Body of pancreas (tissue), 4 donors: ENCODE data around the gene TNFRSF4. TPM values are rescaled to one million over a fixed set of nuclear protein-coding genes. Genes with fewer than 3 reads are reported as not detected.
A peak's percentile ranks its signal among the peaks of the same experiment; 100 is the strongest.

Source experiments
- ATAC-seq: fragments of 150-250 bp; one replicate; pipeline ENCODE4 v1.9.1; 2016
- DNase-seq, 4 donors: peaks; one replicate each; pipeline ENCODE4 v3.0.0-alpha.2; 2019
- H3K27ac ChIP-seq, 4 donors: fragments of 200-600 bp; sonication (generic); 1 replicate in 3 of 4; 2 replicates in 1 of 4; pipeline versions ENCODE4 v1.5.1 to v1.6.1; 2016 to 2019; ENCODE audit warnings: mild to moderate bottlenecking in 1 of 4, mixed read lengths in 1 of 4, moderate library complexity in 1 of 4
- H3K27me3 ChIP-seq, 2 donors: fragments of 200-600 bp; sonication (generic); one replicate each; pipeline ENCODE4 v1.6.0; 2016; ENCODE audit warnings: mild to moderate bottlenecking in 1 of 2
- H3K36me3 ChIP-seq, 2 donors: fragments of 200-600 bp; sonication (generic); replicated peaks in 1 of 2; 2 replicates each; pipeline ENCODE4 v1.5.1; 2016; ENCODE audit warnings: low read depth in 2 of 2; ENCODE audit not compliant: insufficient read depth in 1 of 2
- H3K4me1 ChIP-seq: fragments of 200-600 bp; sonication (generic); one replicate; pipeline ENCODE4 v1.6.0; 2016
- H3K4me3 ChIP-seq, 2 donors: fragments of 200-600 bp; sonication (generic); 1 replicate in 1 of 2; 2 replicates in 1 of 2; pipeline ENCODE4 v1.5.1; 2016 to 2019
- H3K9me3 ChIP-seq, 3 donors: fragments of 200-600 bp; sonication (generic); 1 replicate in 2 of 3; 2 replicates in 1 of 3; pipeline ENCODE4 v1.5.1; 2016
- POLR2A ChIP-seq, 3 donors: fragments of 450-650 bp; IDR thresholded peaks; one replicate each; pipeline ENCODE4 v1.6.1; 2016; ENCODE audit warnings: antibody characterized with exemption in 3 of 3, mild to moderate bottlenecking in 2 of 3
- WGBS, 2 donors: methylation state at CpG; one replicate each; pipeline ENCODE4 v1.1.5; 2017; 5-methylcytosine and 5-hydroxymethylcytosine counted together
- intact Hi-C: fragments of 100-400 bp; cut with DNase I; formaldehyde crosslinking; loops from one replicate; pipeline ENCODE4 v1.15.1; 2023
- total RNA-seq, 2 donors: library from RNA; depleted of rRNA; stranded (reverse); fragments of >200 nt; gene quantifications; one replicate each; pipeline ENCODE4 v1.1.0, GENCODE V29; 2016
- TF ChIP-seq, protein P1 (sequence below), 7 experiments: fragments of 450-650 bp in 4 of 7; fragments of 200-600 bp in 3 of 7; sonication (generic) in 3 of 7; IDR thresholded peaks; one replicate each; pipeline ENCODE4 v1.5.1; 2016 to 2019; ENCODE audit warnings: antibody characterized with exemption in 7 of 7

Gene TNFRSF4
- total RNA-seq, 2 donors from 2014 or later, result 0.99 to 2.6 TPM

DNA sequence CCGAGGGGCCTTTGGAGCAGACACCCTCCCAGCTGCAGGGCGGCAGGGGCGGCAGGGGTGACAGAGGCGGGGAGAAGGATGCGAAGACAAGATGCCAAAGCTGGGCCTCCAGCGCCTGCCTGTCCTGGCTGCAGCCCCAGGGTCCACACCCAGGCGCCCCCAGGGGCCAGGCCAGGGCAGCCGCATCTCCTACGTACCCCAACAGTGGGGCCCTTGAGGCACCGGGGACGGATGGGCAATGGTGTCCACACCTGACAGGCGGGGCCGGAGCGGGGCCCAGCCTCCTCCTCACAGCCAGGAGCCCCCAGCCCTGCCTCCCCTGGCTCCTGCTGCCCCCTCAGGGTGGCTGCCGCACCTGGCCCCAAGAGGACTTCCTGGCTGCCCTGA, 25.3 kb upstream of the TNFRSF4 start:
- no peaks in the 10 kb centered on the region for H3K36me3 ChIP-seq
- H3K9me3 ChIP-seq, result no peaks in the 10 kb centered on the region
- intact Hi-C loops, result no loop called here
- DNase-seq (no peak), ATAC-seq (no peak)
- peaks cover 0 to 5% of the 10 kb centered on the region in 2 donors for H3K27me3 ChIP-seq
- peaks cover 13% of the 10 kb centered on the region for H3K4me1 ChIP-seq
- no peak overlapping the region for H3K4me3 ChIP-seq
- no peak overlapping the region for H3K27ac ChIP-seq
- 82% methylated on average over 15 of the region's 15 CpGs; no CpG with 5 or more reads in 1 of the 2 donors for WGBS, 2 donors
- no peak for TF ChIP-seq POLR2A (IDR thresholded peaks at IDR 0.05)
- TF ChIP-seq, protein P1, sequence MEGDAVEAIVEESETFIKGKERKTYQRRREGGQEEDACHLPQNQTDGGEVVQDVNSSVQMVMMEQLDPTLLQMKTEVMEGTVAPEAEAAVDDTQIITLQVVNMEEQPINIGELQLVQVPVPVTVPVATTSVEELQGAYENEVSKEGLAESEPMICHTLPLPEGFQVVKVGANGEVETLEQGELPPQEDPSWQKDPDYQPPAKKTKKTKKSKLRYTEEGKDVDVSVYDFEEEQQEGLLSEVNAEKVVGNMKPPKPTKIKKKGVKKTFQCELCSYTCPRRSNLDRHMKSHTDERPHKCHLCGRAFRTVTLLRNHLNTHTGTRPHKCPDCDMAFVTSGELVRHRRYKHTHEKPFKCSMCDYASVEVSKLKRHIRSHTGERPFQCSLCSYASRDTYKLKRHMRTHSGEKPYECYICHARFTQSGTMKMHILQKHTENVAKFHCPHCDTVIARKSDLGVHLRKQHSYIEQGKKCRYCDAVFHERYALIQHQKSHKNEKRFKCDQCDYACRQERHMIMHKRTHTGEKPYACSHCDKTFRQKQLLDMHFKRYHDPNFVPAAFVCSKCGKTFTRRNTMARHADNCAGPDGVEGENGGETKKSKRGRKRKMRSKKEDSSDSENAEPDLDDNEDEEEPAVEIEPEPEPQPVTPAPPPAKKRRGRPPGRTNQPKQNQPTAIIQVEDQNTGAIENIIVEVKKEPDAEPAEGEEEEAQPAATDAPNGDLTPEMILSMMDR (IDR thresholded peaks at IDR 0.05), result no peak

DNA sequence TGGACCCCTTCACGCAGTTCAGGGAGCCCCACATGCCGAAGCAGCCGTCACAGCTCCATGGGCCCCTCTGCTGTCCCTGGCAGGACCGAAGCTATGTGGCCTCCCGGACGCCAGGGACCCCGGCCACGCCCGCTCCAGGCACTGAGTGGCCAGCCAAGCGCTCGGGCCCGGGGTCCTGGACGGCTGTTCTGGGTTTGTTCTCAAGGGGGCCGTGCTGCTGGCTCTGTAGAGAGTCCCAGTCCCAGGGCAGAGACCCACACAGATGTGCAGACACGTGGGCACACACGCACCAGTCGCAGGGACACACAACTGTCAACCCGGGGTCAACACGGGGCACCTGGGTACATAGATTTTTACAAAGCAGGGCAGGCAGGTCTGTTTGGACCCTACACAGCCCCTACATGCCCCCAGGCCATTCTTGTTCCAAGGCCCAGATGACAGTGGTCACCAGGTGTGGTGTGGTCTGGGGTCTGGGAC, 24.8 kb upstream of the TNFRSF4 start:
- Histone ChIP-seq H3K4me1 (peaks cover 13% of the 10 kb centered on the region), H3K27ac (no peak overlapping the region), H3K4me3 (no peak overlapping the region), H3K27me3 (peaks cover 0 to 5% of the 10 kb centered on the region in 2 donors), H3K9me3 (no peaks in the 10 kb centered on the region), H3K36me3 (no peaks in the 10 kb centered on the region)
- DNase-seq (no peak), ATAC-seq (no peak)
- intact Hi-C loops, result no loop called here
- 67 to 77% methylated on average over 1 to 19 of the region's 19 CpGs for WGBS, 2 donors
- no peak for TF ChIP-seq POLR2A (IDR thresholded peaks at IDR 0.05)
- TF ChIP-seq, protein P1 (IDR thresholded peaks at IDR 0.05), result no peak

DNA sequence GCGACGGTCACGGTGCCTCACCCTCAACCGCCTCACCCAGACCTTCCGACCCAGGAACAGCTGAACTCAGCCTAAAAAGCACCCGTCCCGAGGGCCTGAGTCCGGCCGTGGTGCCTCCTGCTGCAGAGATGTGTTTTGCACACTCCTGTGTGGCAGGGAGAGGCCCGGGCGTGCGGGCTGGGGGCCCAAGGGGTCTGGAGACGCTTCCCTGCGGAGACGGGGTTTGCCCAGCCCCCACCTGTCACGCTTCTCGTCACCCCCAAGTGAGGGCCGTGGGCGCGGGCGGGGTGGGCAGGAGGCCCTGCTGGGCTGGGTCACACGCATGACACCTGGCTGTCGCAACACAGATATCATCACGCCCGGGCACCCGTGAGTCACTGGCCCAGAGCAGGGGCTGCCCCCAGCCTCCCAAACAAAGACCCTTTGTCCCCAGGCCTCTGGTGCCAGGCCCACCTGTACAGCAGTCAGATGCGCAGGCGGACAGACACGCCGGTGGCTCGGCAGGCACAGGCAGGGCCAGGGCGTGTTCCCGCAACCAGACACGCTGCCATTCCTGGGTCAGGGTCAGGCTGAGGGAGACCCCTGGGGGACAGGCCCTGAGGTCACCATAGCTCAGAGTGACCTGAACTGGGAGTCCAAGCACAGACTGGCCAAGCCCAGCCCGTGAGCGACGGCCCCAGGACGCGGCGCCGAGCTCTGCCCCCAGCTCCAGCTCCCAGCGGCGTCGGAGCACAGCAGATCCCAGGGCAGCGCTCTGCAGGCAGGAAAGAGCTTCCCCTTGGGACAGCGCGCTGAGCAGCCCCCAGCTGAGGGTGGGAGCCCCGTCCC, 24.1 kb upstream of the TNFRSF4 start:
- H3K36me3 ChIP-seq, result no peaks in the 10 kb centered on the region
- peak in 3 of 4 donors; percentile 25 to 34 (median 32) for DNase-seq
- H3K4me3 ChIP-seq, result no peak overlapping the region
- intact Hi-C loops, result no loop called here
- WGBS, 2 donors, result 23 to 49% methylated on average over 8 to 48 of the region's 48 CpGs
- ATAC-seq, result peak; percentile 12
- peaks cover 18% of the 10 kb centered on the region for H3K4me1 ChIP-seq
- H3K27me3 ChIP-seq, result peaks cover 0 to 5% of the 10 kb centered on the region in 2 donors
- no peak overlapping the region for H3K27ac ChIP-seq
- TF ChIP-seq POLR2A (IDR thresholded peaks at IDR 0.05), result no peak
- TF ChIP-seq, protein P1 (IDR thresholded peaks at IDR 0.05), result no peak
- no peaks in the 10 kb centered on the region for H3K9me3 ChIP-seq

DNA sequence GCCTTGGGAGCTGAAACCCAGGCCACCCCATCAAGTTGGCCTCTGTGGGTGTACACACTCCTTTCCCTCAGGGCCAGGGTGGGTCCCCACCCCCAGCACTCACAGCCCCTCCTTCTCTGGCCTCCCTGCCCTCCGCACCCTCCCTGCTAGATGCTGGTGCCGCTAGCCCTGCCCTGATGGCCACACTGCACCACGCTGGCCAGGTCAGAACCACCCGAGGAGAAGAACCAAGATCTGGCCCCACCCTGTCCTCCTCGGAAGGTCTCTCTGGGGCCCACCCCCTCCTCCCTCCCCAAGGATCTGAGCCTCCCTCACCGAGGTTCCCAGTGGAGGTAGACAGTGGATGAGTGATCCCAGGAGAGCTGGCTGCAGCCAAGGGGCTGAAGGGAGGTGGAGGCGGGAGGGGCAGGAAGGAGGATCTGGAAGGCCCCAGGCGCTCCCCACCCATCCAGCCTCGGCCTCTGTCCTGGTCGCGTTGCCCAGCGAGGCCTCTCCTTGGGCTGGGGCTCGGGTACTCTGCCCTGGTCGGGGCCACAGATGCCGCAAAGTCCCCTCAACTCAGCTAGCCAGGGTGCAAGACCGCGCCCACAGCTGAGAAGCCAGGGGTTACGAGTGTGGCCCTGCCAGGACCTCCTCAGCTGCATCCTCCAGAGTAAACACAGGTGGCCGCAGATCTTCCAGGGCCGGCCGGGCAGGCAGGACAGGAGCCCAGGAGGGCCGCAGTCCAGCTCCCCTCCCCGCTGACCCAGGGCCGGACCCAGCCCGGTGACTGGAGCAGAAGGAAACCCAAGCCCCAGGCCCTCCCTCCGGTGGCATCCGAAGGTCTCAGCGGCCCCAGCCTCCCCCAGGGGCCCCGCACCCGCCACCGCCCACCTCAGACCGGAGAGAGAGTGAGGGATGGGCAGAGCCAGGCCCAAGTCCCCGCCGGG, 23.3 kb upstream of the TNFRSF4 start:
- no peak for TF ChIP-seq POLR2A (IDR thresholded peaks at IDR 0.05)
- TF ChIP-seq, protein P1 (IDR thresholded peaks at IDR 0.05), result no peak
- Histone ChIP-seq H3K9me3 (no peaks in the 10 kb centered on the region), H3K27me3 (peaks cover 0 to 5% of the 10 kb centered on the region in 2 donors), H3K36me3 (no peaks in the 10 kb centered on the region), H3K27ac (no peak overlapping the region), H3K4me1 (peaks cover 25% of the 10 kb centered on the region), H3K4me3 (no peak overlapping the region)
- intact Hi-C loops, result no loop called here
- ATAC-seq (no peak), DNase-seq (no peak)
- 32 to 34% methylated on average over 15 to 33 of the region's 34 CpGs for WGBS, 2 donors
